Measurements from ENCODE around the gene DHRS7. TPM values are rescaled to one million over a fixed set of nuclear protein-coding genes. Genes with fewer than 3 reads are reported as not detected.
A peak's percentile ranks its signal among the peaks of the same experiment; 100 is the strongest.

Gene DHRS7
- total and polyA plus RNA-seq, 9 of the 15 experiments (the other 6 are each of a cell fraction or from before 2014, with no cell fraction given) = 10.2 to 20.1 (median 15.7) TPM

GRCh38 chr14:60196291-60196690, 31.1 kb upstream of the DHRS7 start (continued):
- TF ChIP-seq THAP12 (CRISPR knock-in tag; IDR thresholded peaks at IDR 0.05) (no peak), MAFF (IDR thresholded peaks at IDR 0.05; ENCODE audit: low read length) (peak; percentile 72), DPF2 (IDR thresholded peaks at IDR 0.05) (peak; percentile 77), SMARCA4 (IDR thresholded peaks at IDR 0.05) (peak; percentile 67), ZNF444 (CRISPR knock-in tag; IDR thresholded peaks at IDR 0.05) (no peak), DACH1 (IDR thresholded peaks at IDR 0.05; ENCODE audit: partially characterized antibody) (no peak), MLLT1 (IDR thresholded peaks at IDR 0.05) (peak in 1 of 2 experiments; percentile 83; a peak in 2 of 4 replicates), MAFK (IDR thresholded peaks at IDR 0.05; ENCODE audit: low read length) (0 out of 2 replicates have a peak, but pooled peaks have one; percentile 24), HDAC2 (IDR thresholded peaks at IDR 0.05) (peak; percentile 37; the same call in 1 of the 2 replicates), CTBP1 (IDR thresholded peaks at IDR 0.05; ENCODE audit: borderline replicate concordance) (peak; percentile 34; the same call in 1 of the 2 replicates), ZBED1 (IDR thresholded peaks at IDR 0.05) (no peak), HNRNPH1 (optimal IDR thresholded peaks at IDR 0.05; ENCODE audit: low read depth, low read length) (no peak), MECOM (CRISPR knock-in tag; IDR thresholded peaks at IDR 0.05) (peak; percentile 42; the same call in 1 of the 2 replicates), ARID1B (IDR thresholded peaks at IDR 0.05) (peak; percentile 75), C11orf30 (IDR thresholded peaks at IDR 0.05; ENCODE audit: low read depth) (peak; percentile 83), NFE2 (IDR thresholded peaks at IDR 0.05; ENCODE audit: low read depth) (peak; percentile 80), POLR2B (IDR thresholded peaks at IDR 0.05; ENCODE audit: low read depth, partially characterized antibody) (no peak)
